Measurements from ENCODE around the gene HERC4. TPM values are rescaled to one million over a fixed set of nuclear protein-coding genes. Genes with fewer than 3 reads are reported as not detected.
"Not testable (repeated sequence)": the region's sequence is repeated elsewhere in the genome, so short reads cannot be mapped to it uniquely, and the experiment has no call there.

The HERC4 gene
- total RNA-seq, 4 donors from 2014 or later = 54.5 to 82.4 (median 67.5) TPM

GRCh38 chr10:67883710-67884312 is 191.3 kb downstream of the HERC4 start:
- WGBS, 2 donors = 19 to 21% methylated on average over 13 of the region's 13 CpGs
- intact Hi-C loops (cut with DNase I) = no loop called here
- Histone ChIP-seq H3K36me3 (peaks cover 13 to 17% of the 10 kb centered on the region in 2 donors), H3K4me3 (replicated peaks in 1 of 3) (peak overlapping the region in 2 of 3 donors; percentile 33 to 61), H3K27me3 (no peaks in the 10 kb centered on the region), H3K9me3 (no peaks in the 10 kb centered on the region), H3K27ac (peak overlapping the region; percentile 90 to 93 (median 92)), H3K4me1 (peaks cover 0 to 4% of the 10 kb centered on the region in 2 donors)
- peak in 1 of 2 donors; percentile 30 for DNase-seq
- TF ChIP-seq CTCF (IDR thresholded peaks at IDR 0.05) (no peak), POLR2A (IDR thresholded peaks at IDR 0.05) (no peak)

GRCh38 chr10:67878133-67878532 is 196.9 kb downstream of the HERC4 start:
- WGBS, 2 donors = 88 to 89% methylated on average over 7 of the region's 7 CpGs

GRCh38 chr10:67877421-67877820 is 197.7 kb downstream of the HERC4 start:
- H3K27me3 ChIP-seq; H3K4me1 ChIP-seq; H3K9me3 ChIP-seq; intact Hi-C loops (cut with DNase I); H3K27ac ChIP-seq; H3K36me3 ChIP-seq; H3K4me3 ChIP-seq (replicated peaks in 1 of 3); DNase-seq: not testable (repeated sequence)
- WGBS, 2 donors = 94 to 95% methylated on average over 11 of the region's 11 CpGs

More at GRCh38 chr10:67878133-67878532, 196.9 kb downstream of the HERC4 start:
- TF ChIP-seq POLR2A (IDR thresholded peaks at IDR 0.05) (no peak), CTCF (IDR thresholded peaks at IDR 0.05) (no peak)
- no peaks in the 10 kb centered on the region for H3K4me1 ChIP-seq
- no peaks in the 10 kb centered on the region for H3K27me3 ChIP-seq
- H3K36me3 ChIP-seq = no peaks in the 10 kb centered on the region
- H3K27ac ChIP-seq = no peak overlapping the region
- no peak overlapping the region for H3K4me3 ChIP-seq (replicated peaks in 1 of 3)
- intact Hi-C loops (cut with DNase I) = no loop called here
- DNase-seq = no peak
- no peaks in the 10 kb centered on the region for H3K9me3 ChIP-seq

- Histone ChIP-seq H3K36me3 (no peaks in the 10 kb centered on the region), H3K27me3 (no peaks in the 10 kb centered on the region), H3K4me3 (replicated peaks in 1 of 3) (no peak overlapping the region), H3K4me1 (no peaks in the 10 kb centered on the region), H3K27ac (no peak overlapping the region), H3K9me3 (no peaks in the 10 kb centered on the region)
- 68 to 70% methylated on average over 3 of the region's 3 CpGs for WGBS, 2 donors
- DNase-seq = no peak
- TF ChIP-seq POLR2A (IDR thresholded peaks at IDR 0.05) (no peak), CTCF (IDR thresholded peaks at IDR 0.05) (no peak)
- intact Hi-C loops (cut with DNase I) = no loop called here
These were observed 199.5 kb downstream of the HERC4 start for GRCh38 chr10:67875340-67876238.

Small RNAs within 50 kb of the gene (small RNA-seq; reads per million reads assigned to genes)
- gene RN7SL220P = not detected

Other genes with a start within 250 kb of the HERC4 start
- 1 to 10 TPM in 3 of 4 donors, under 1 TPM in 1; 0.56 to 7.8 (median 1.9) TPM for gene DNAJC12, start 237.1 kb downstream of the HERC4 start, total RNA-seq
- 10 to 100 TPM; 18.4 to 40.4 (median 27.6) TPM for gene SIRT1, start 190.6 kb downstream of the HERC4 start, total RNA-seq
- under 1 TPM in 1 of 4 donors, not detected in 3; 0.11 TPM for gene MYPN, start 34.2 kb upstream of the HERC4 start, total RNA-seq
- gene ATOH7, start 156.8 kb upstream of the HERC4 start, total RNA-seq = not detected